SK-N-SH treated with all-trans-retinoic acid at 6 μM for 48 hours (cell line): ENCODE results near the gene SP100.

Source experiments
- BACH2 ChIP-seq: fragments of 250-450 bp; sonication (Bioruptor Pico); IDR thresholded peaks from 2 replicates; pipeline ENCODE4 v1.9.0; 2021; ENCODE audit warnings: mild to moderate bottlenecking, borderline replicate concordance
- CSRNP3 ChIP-seq: fragments of 250-450 bp; sonication (Bioruptor Pico); IDR thresholded peaks from 2 replicates; pipeline ENCODE4 v1.5.1; 2021; ENCODE audit warnings: mild to moderate bottlenecking, moderate library complexity
- ISL1 ChIP-seq: fragments of 250-450 bp; sonication (Bioruptor Pico); IDR thresholded peaks from 2 replicates; pipeline ENCODE4 v2.1.2; 2022; ENCODE audit warnings: mild to moderate bottlenecking, moderate library complexity
- PATZ1 ChIP-seq: fragments of 250-450 bp; sonication (Bioruptor Pico); IDR thresholded peaks from 2 replicates; pipeline ENCODE4 v1.8.0; 2020; ENCODE audit warnings: mild to moderate bottlenecking, moderate library complexity, borderline replicate concordance
- RARB ChIP-seq: fragments of 250-450 bp; sonication (Bioruptor Pico); IDR thresholded peaks from 2 replicates; pipeline ENCODE4 v1.8.0; 2021; ENCODE audit warnings: mild to moderate bottlenecking, moderate library complexity
- SNAI2 ChIP-seq: fragments of 250-450 bp; sonication (Bioruptor Pico); IDR thresholded peaks from 2 replicates; pipeline ENCODE4 v1.5.0; 2020; ENCODE audit warnings: mild to moderate bottlenecking, moderate library complexity
- TSHZ2 ChIP-seq: fragments of 250-450 bp; sonication (Bioruptor Pico); IDR thresholded peaks from 2 replicates; pipeline ENCODE4 v1.5.0; 2020; ENCODE audit warnings: mild to moderate bottlenecking, moderate library complexity
- ZFP3 ChIP-seq: fragments of 250-450 bp; sonication (Bioruptor Pico); IDR thresholded peaks from 2 replicates; pipeline ENCODE4 v1.5.0; 2020; ENCODE audit warnings: mild to moderate bottlenecking, moderate library complexity
- ZNF8 ChIP-seq: fragments of 450-650 bp; formaldehyde crosslinking; IDR thresholded peaks from 2 replicates; pipeline ENCODE4 v1.5.0; 2020; ENCODE audit warnings: mild to moderate bottlenecking, moderate library complexity

GRCh38 chr2:230457793-230458192, 41.8 kb downstream of the SP100 start:
- TF ChIP-seq SNAI2 (no peak), BACH2 (no peak), ZNF8 (CRISPR knock-in tag) (no peak), ISL1 (CRISPR knock-in tag) (no peak), PATZ1 (no peak), CSRNP3 (CRISPR knock-in tag) (no peak), RARB (CRISPR knock-in tag) (no peak), TSHZ2 (no peak), ZFP3 (CRISPR knock-in tag) (no peak)
